Activated naive CD4-positive, alpha-beta T cell treated with anti-CD3 and anti-CD28 coated beads, Interleukin-2, amount 50 U/mL, for 24 hours (primary cell): ENCODE data around the gene CPLANE1.
"Not testable (repeated sequence)": the region's sequence is repeated elsewhere in the genome, so short reads cannot be mapped to it uniquely, and the experiment has no call there.

ENCODE experiments used
- H3K27ac Mint-ChIP-seq: one replicate; pipeline ENCODE4 v1.8.0; 2021; ENCODE audit warnings: mild to moderate bottlenecking, mixed read lengths
- H3K27me3 Mint-ChIP-seq: one replicate; pipeline ENCODE4 v1.8.0; 2021; ENCODE audit warnings: mixed read lengths
- H3K36me3 Mint-ChIP-seq: one replicate; pipeline ENCODE4 v1.8.0; 2021; ENCODE audit warnings: mixed read lengths
- H3K4me1 Mint-ChIP-seq: one replicate; pipeline ENCODE4 v1.8.0; 2021; ENCODE audit warnings: mixed read lengths
- H3K4me3 Mint-ChIP-seq: one replicate; pipeline ENCODE4 v1.8.0; 2021; ENCODE audit warnings: mild to moderate bottlenecking, mixed read lengths
- H3K9me3 Mint-ChIP-seq: one replicate; pipeline ENCODE4 v1.8.0; 2021; ENCODE audit warnings: mixed read lengths

The CPLANE1 gene

GRCh38 chr5:37220426-37220825 lies 28.8 kb downstream of the CPLANE1 start:
- H3K4me1 Mint-ChIP-seq, H3K27ac Mint-ChIP-seq, H3K36me3 Mint-ChIP-seq, H3K27me3 Mint-ChIP-seq, H3K4me3 Mint-ChIP-seq, H3K9me3 Mint-ChIP-seq: not testable (repeated sequence)

GRCh38 chr5:37219384-37219783 lies 29.8 kb downstream of the CPLANE1 start:
- not testable (repeated sequence) for H3K9me3 Mint-ChIP-seq, H3K27ac Mint-ChIP-seq, H3K36me3 Mint-ChIP-seq, H3K4me3 Mint-ChIP-seq, H3K4me1 Mint-ChIP-seq, H3K27me3 Mint-ChIP-seq

- Mint-ChIP-seq H3K4me1 (peaks cover 7% of the 10 kb centered on the region), H3K4me3 (no peak overlapping the region), H3K27ac (no peak overlapping the region), H3K9me3 (no peaks in the 10 kb centered on the region), H3K36me3 (no peaks in the 10 kb centered on the region), H3K27me3 (no peaks in the 10 kb centered on the region)
These were observed 31.2 kb downstream of the CPLANE1 start for GRCh38 chr5:37217976-37218375.

- H3K9me3 Mint-ChIP-seq: no peaks in the 10 kb centered on the region
- H3K4me1 Mint-ChIP-seq: peaks cover 7% of the 10 kb centered on the region
- H3K36me3 Mint-ChIP-seq: peaks cover 15% of the 10 kb centered on the region
- H3K27me3 Mint-ChIP-seq: no peaks in the 10 kb centered on the region
- no peak overlapping the region for H3K4me3 Mint-ChIP-seq
- H3K27ac Mint-ChIP-seq: no peak overlapping the region
These were observed 34.6 kb downstream of the CPLANE1 start for GRCh38 chr5:37214550-37214949.

- peaks cover 7% of the 10 kb centered on the region for H3K4me1 Mint-ChIP-seq
- no peak overlapping the region for H3K27ac Mint-ChIP-seq
- peaks cover 15% of the 10 kb centered on the region for H3K36me3 Mint-ChIP-seq
- no peaks in the 10 kb centered on the region for H3K27me3 Mint-ChIP-seq
- H3K9me3 Mint-ChIP-seq: no peaks in the 10 kb centered on the region
- no peak overlapping the region for H3K4me3 Mint-ChIP-seq
These were observed 37.1 kb downstream of the CPLANE1 start for GRCh38 chr5:37212096-37212495.

GRCh38 chr5:37211661-37212060 lies 37.5 kb downstream of the CPLANE1 start:
- Mint-ChIP-seq H3K4me3 (no peak overlapping the region), H3K27me3 (no peaks in the 10 kb centered on the region), H3K9me3 (no peaks in the 10 kb centered on the region), H3K36me3 (peaks cover 15% of the 10 kb centered on the region), H3K27ac (no peak overlapping the region), H3K4me1 (peaks cover 7% of the 10 kb centered on the region)

GRCh38 chr5:37208883-37209797 lies 40.0 kb downstream of the CPLANE1 start:
- peak overlapping the region; percentile 35 for H3K27ac Mint-ChIP-seq
- peak overlapping the region; percentile 88 for H3K4me3 Mint-ChIP-seq
- H3K36me3 Mint-ChIP-seq: peaks cover 19% of the 10 kb centered on the region

GRCh38 chr5:37207802-37208201 lies 41.4 kb downstream of the CPLANE1 start:
- no peaks in the 10 kb centered on the region for H3K4me1 Mint-ChIP-seq
- peaks cover 19% of the 10 kb centered on the region for H3K36me3 Mint-ChIP-seq
- H3K27ac Mint-ChIP-seq: no peak overlapping the region
- no peaks in the 10 kb centered on the region for H3K9me3 Mint-ChIP-seq
- H3K4me3 Mint-ChIP-seq: no peak overlapping the region
- H3K27me3 Mint-ChIP-seq: no peaks in the 10 kb centered on the region

More at GRCh38 chr5:37208883-37209797, 40.0 kb downstream of the CPLANE1 start:
- Mint-ChIP-seq H3K4me1 (peaks cover under 1% of the 10 kb centered on the region), H3K27me3 (no peaks in the 10 kb centered on the region), H3K9me3 (no peaks in the 10 kb centered on the region)

- Mint-ChIP-seq H3K27ac (no peak overlapping the region), H3K4me1 (no peaks in the 10 kb centered on the region), H3K4me3 (no peak overlapping the region), H3K9me3 (no peaks in the 10 kb centered on the region), H3K36me3 (peaks cover 15% of the 10 kb centered on the region), H3K27me3 (no peaks in the 10 kb centered on the region)
These were observed 42.4 kb downstream of the CPLANE1 start for GRCh38 chr5:37206736-37207135.

GRCh38 chr5:37198842-37199241 lies 50.3 kb downstream of the CPLANE1 start:
- Mint-ChIP-seq H3K36me3 (peaks cover 1% of the 10 kb centered on the region), H3K27ac (no peak overlapping the region), H3K4me3 (peak overlapping the region; percentile 9), H3K4me1 (peaks cover 32% of the 10 kb centered on the region), H3K27me3 (no peaks in the 10 kb centered on the region), H3K9me3 (no peaks in the 10 kb centered on the region)

GRCh38 chr5:37198061-37198460 lies 51.1 kb downstream of the CPLANE1 start:
- Mint-ChIP-seq H3K9me3 (no peaks in the 10 kb centered on the region), H3K27me3 (no peaks in the 10 kb centered on the region), H3K36me3 (peaks cover 1% of the 10 kb centered on the region), H3K4me3 (peak overlapping the region; percentile 89), H3K27ac (peak overlapping the region; percentile 26), H3K4me1 (peaks cover 32% of the 10 kb centered on the region)

- no peaks in the 10 kb centered on the region for H3K27me3 Mint-ChIP-seq
- peak overlapping the region; percentile 89 for H3K4me3 Mint-ChIP-seq
- peaks cover 1% of the 10 kb centered on the region for H3K36me3 Mint-ChIP-seq
- no peaks in the 10 kb centered on the region for H3K9me3 Mint-ChIP-seq
- H3K27ac Mint-ChIP-seq: peak overlapping the region; percentile 92
- H3K4me1 Mint-ChIP-seq: peaks cover 32% of the 10 kb centered on the region
These were observed 51.7 kb downstream of the CPLANE1 start for GRCh38 chr5:37197340-37198050.

- Mint-ChIP-seq H3K4me3 (no peak overlapping the region), H3K36me3 (peaks cover 2% of the 10 kb centered on the region), H3K27ac (no peak overlapping the region), H3K9me3 (no peaks in the 10 kb centered on the region), H3K4me1 (no peaks in the 10 kb centered on the region), H3K27me3 (no peaks in the 10 kb centered on the region)
These were observed 58.6 kb downstream of the CPLANE1 start for GRCh38 chr5:37190592-37190991.

GRCh38 chr5:37189355-37189754 lies 59.8 kb downstream of the CPLANE1 start:
- no peaks in the 10 kb centered on the region for H3K27me3 Mint-ChIP-seq
- peaks cover 2% of the 10 kb centered on the region for H3K36me3 Mint-ChIP-seq

GRCh38 chr5:37187465-37187977 lies 61.7 kb downstream of the CPLANE1 start:
- no peaks in the 10 kb centered on the region for H3K4me1 Mint-ChIP-seq
- no peak overlapping the region for H3K27ac Mint-ChIP-seq
- no peak overlapping the region for H3K4me3 Mint-ChIP-seq

More at GRCh38 chr5:37189355-37189754, 59.8 kb downstream of the CPLANE1 start:
- H3K27ac Mint-ChIP-seq: no peak overlapping the region
- no peaks in the 10 kb centered on the region for H3K9me3 Mint-ChIP-seq
- no peak overlapping the region for H3K4me3 Mint-ChIP-seq
- H3K4me1 Mint-ChIP-seq: no peaks in the 10 kb centered on the region

More at GRCh38 chr5:37187465-37187977, 61.7 kb downstream of the CPLANE1 start:
- peaks cover 4% of the 10 kb centered on the region for H3K36me3 Mint-ChIP-seq
- H3K27me3 Mint-ChIP-seq: no peaks in the 10 kb centered on the region
- H3K9me3 Mint-ChIP-seq: no peaks in the 10 kb centered on the region
